ENCODE data around the gene KIAA1671.
A peak's percentile ranks its signal among the peaks of the same experiment; 100 is the strongest.
"Not testable (repeated sequence)": the region's sequence is repeated elsewhere in the genome, so short reads cannot be mapped to it uniquely, and the experiment has no call there.

KIAA1671 gene

GRCh38 chr22:25207553-25208157 is 255.1 kb downstream of the KIAA1671 start:
- DNase-seq, result no peak

- DNase-seq, result no peak
Observed at GRCh38 chr22:25208328-25208727, 255.8 kb downstream of the KIAA1671 start.

GRCh38 chr22:25208743-25209505 is 256.4 kb downstream of the KIAA1671 start:
- no peak for DNase-seq

- no peak for DNase-seq
Observed at GRCh38 chr22:25210793-25211192, 258.3 kb downstream of the KIAA1671 start.

GRCh38 chr22:25212337-25212736 is 259.8 kb downstream of the KIAA1671 start:
- no peak for DNase-seq

- DNase-seq, result no peak
Observed at GRCh38 chr22:25213221-25213620, 260.7 kb downstream of the KIAA1671 start.

- DNase-seq, result no peak
Observed at GRCh38 chr22:25216230-25216629, 263.7 kb downstream of the KIAA1671 start.

- no peak for DNase-seq
Observed at GRCh38 chr22:25219211-25219689, 266.7 kb downstream of the KIAA1671 start, which contains the start of gene CRYBB2. Gene CRYBB2 (plus strand): TSS chr22:25219639. CDS start chr22:25221430, 1,791 bp downstream.

GRCh38 chr22:25219948-25220442 is 267.5 kb downstream of the KIAA1671 start:
- peak; percentile 62 for DNase-seq

- DNase-seq, result no peak
Observed at GRCh38 chr22:25221790-25222189, 269.3 kb downstream of the KIAA1671 start.

- no peak for DNase-seq
Observed at GRCh38 chr22:25223269-25223850, 270.8 kb downstream of the KIAA1671 start.

GRCh38 chr22:25228822-25229221 is 276.3 kb downstream of the KIAA1671 start:
- no peak for DNase-seq

GRCh38 chr22:25230760-25231159 is 278.2 kb downstream of the KIAA1671 start:
- not testable (repeated sequence) for DNase-seq

- no peak for DNase-seq
Observed at GRCh38 chr22:25232301-25232700, 279.8 kb downstream of the KIAA1671 start.

GRCh38 chr22:25233706-25234105 is 281.2 kb downstream of the KIAA1671 start:
- not testable (repeated sequence) for DNase-seq

- DNase-seq, result peak; percentile 54
Observed at GRCh38 chr22:25235547-25236290, 283.2 kb downstream of the KIAA1671 start.

GRCh38 chr22:25236417-25236816 is 283.9 kb downstream of the KIAA1671 start:
- DNase-seq, result no peak

GRCh38 chr22:25237503-25237902 is 285.0 kb downstream of the KIAA1671 start:
- no peak for DNase-seq

- DNase-seq, result not testable (repeated sequence)
Observed at GRCh38 chr22:25238058-25238457, 285.5 kb downstream of the KIAA1671 start.
